T-helper 1 cell treated with Interleukin-12 subunit alpha and Interleukin-12 subunit beta and Interleukin-4 antibody, amounts not matched to agents 30 ng/mL and 1 ng/mL, for 36 hours (primary cell): Measurements from ENCODE around the gene SMCO3. TPM values are rescaled to one million over a fixed set of nuclear protein-coding genes. Genes with fewer than 3 reads are reported as not detected.

Experiments
- intact Hi-C: fragments of 100-400 bp; cut with micrococcal nuclease; formaldehyde crosslinking; loops from one replicate; pipeline ENCODE4 v1.15.1; 2024
- total RNA-seq: library from RNA; stranded (reverse); gene quantifications from 2 replicates; pipeline ENCODE4 v1.2.3, GENCODE V29; 2022

Gene SMCO3
- total RNA-seq, 1 donor from 2014 or later, result not detected

DNA sequence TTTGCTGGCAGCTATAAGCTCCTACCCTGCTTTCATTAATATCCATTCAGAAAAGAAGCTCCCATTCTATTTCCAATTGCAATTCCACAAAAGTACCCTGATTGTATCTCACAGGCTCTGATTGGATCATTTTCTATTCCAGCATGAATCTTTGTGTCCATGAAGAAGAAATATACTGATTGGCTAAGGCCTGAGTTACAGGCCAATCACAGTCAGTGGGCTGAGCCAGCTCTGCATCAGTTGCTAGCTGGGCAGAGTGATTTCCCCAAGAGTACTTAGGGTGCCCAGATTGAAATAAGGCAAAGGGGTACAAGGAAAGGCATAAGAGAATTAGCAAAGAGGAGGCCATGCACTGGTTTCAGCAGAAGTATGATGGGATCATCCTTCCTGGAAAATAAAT is 14.9 kb upstream of the SMCO3 start:
- intact Hi-C loops, result no loop called here

GRCh38 chr12:14827043-14827442 is 13.1 kb upstream of the SMCO3 start:
- intact Hi-C loops, result no loop called here

- intact Hi-C loops, result no loop called here
Measured at GRCh38 chr12:14826491-14826890, 12.5 kb upstream of the SMCO3 start.

DNA sequence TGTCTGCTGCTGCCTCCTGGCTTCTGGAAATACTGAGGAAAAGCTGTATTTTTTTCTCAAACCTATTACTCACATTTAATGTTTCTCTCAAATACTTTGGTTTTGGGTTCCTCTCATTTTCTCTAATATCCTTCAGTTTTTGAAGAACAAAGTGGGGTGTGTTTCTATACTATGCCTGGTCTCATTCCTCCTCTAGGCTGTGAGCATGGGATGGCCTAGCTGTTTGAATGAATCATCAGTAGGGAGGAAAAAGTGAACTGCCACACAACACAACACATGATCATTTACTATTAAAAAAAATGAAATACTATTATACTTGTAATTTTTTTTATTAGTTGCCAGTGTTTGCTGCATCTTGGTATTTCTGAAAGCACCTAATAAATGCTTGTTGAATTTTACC is 11.3 kb upstream of the SMCO3 start:
- intact Hi-C loops, result no loop called here

GRCh38 chr12:14824012-14824634 is 10.1 kb upstream of the SMCO3 start:
- intact Hi-C loops, result no loop called here

- intact Hi-C loops, result no loop called here
Measured at GRCh38 chr12:14811486-14811885, 2.5 kb downstream of the SMCO3 start.

- intact Hi-C loops, result no loop called here
Measured at GRCh38 chr12:14810953-14811483, 3.0 kb downstream of the SMCO3 start.

DNA sequence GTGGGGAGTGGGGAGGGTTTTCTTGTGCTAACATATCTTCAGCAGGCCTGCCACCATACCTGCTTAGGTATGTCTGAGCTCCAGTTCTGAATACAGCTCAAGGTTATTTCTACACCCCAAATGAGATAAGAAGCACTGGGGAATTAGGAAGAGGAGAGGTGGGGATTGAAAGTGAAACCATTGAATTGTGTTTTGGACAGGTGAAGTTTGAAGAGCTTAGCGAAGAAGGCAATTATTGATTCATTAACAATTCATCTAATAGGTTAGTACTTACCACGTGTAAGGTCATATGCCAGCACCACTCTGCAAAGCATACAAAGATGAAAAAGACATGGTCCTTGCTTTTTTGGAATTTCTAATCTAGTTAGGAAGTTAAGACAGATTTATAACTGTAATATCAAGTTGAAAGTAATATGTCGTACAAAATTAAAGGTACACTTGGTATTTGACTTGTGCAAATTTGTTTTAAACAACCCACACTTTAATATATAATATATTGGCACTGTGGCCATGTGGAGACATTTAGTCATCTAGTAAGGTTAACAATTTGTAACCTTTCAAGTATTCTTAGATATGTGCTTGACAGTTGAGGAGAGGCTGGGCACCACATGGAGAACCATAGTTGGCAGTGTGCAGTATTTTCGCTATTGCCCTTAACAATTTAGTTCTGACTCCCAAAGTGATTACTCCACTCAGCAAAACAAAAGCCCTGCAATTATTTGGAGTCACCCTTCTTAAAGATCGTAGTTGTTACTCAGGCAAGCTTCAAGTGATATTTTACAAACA is 3.6 kb downstream of the SMCO3 start:
- intact Hi-C loops, result no loop called here

GRCh38 chr12:14803830-14804160 is 10.2 kb downstream of the SMCO3 start:
- intact Hi-C loops, result loop anchor here (1.0 to 5.0 kb wide), 11 partner anchors 29 to 1079 kb away; partner anchors contain the start of genes ARHGDIB, ATF7IP and STRAP

DNA sequence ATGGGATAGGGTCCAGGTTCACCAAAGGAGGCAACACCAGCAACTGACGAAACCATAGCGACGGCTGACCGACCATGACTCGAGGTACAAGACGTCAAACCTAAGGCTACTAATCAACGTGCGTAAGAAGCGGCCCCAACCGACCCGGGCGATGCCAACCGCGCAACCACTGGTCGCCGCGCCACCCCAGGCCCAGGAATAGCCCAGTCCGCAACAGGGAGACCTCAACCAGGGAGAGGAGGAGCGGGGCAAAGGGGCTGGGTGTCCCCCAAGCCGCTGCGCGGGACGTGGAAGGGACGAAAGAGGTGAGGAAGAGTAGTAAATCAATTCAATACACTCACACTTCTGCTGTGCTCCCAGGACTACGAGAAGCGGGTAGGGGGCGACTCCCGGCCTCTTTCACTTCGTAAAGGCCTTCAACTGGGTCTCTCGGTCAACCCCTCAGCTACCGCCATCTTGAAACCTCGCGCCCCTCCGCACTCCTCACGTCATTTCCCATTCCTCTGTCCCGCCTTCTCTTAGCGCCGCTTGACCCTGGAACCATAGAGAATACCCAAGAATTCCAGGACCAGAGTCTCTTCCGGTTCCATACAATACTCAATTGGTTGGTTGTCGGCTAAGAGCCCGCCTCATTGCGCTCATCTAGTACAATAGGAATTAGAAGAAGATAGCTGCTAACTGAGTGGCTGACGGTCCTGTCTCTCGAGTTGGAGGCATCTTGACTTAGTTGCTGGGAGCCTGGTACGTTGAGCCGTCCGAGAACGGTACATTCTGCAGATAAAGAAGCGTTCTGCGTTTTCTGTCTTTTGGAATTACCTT is 10.8 kb downstream of the SMCO3 start, which contains the start of the genes C12orf60 and WBP11:
C12orf60 (plus strand) TSS at position 660 of the 819 bp plus-strand sequence. CDS start 19,266 bp downstream, outside the sequence.
WBP11 (minus strand) TSS at position 468 of the 819 bp plus-strand sequence. CDS start 2,095 bp downstream, outside the sequence.
- intact Hi-C loops, result loop anchor here (1.0 to 5.0 kb wide), 11 partner anchors 29 to 1079 kb away; partner anchors contain the start of genes ARHGDIB, ATF7IP and STRAP

- intact Hi-C loops, result loop anchor here (1.0 to 5.0 kb wide), 12 partner anchors 10 to 1080 kb away; partner anchors contain the start of genes ARHGDIB, ATF7IP and STRAP
Measured at GRCh38 chr12:14802721-14803010, 11.3 kb downstream of the SMCO3 start.

DNA sequence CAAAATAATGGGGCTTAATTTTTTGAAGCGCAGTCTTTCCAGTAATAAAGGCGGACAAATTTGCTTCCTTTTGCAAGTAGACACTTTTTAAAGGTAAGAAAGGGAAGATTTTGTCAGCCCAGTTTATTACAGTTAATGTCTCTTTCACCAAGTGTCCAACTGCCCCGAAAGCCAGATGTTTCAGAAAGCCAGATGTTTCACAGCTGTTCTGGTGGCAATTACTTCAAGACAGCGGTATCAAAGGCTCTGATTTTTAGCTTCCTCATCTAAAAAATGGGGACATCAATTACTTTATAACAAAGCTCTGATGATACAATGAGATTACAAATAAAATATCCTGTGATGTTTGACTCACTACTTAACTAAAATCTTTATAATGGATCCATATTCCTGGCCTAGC is 11.7 kb downstream of the SMCO3 start:
- intact Hi-C loops, result loop anchor here (1.0 to 5.0 kb wide), 3 partner anchors 10 to 760 kb away; no protein-coding TSS in a partner anchor

DNA sequence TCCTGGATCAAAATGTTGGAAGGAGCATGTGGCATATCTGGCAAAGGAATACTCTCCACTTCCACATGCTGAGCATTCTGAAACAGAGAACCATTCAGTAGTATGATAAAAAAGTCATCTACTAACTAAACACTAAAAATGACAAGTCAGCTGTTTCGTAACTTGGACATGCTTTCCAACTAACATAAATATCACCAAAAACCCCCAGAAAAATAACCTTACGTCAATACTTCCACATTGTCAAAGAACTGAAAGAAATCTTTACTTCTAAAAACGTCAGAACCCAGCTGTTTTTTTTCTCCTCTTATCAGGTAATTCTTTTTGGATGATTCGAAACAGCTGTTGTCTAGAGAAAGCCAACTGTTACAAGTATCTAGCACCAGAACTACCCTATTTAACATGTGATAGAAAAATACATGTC is 18.9 kb downstream of the SMCO3 start:
- intact Hi-C loops, result no loop called here

DNA sequence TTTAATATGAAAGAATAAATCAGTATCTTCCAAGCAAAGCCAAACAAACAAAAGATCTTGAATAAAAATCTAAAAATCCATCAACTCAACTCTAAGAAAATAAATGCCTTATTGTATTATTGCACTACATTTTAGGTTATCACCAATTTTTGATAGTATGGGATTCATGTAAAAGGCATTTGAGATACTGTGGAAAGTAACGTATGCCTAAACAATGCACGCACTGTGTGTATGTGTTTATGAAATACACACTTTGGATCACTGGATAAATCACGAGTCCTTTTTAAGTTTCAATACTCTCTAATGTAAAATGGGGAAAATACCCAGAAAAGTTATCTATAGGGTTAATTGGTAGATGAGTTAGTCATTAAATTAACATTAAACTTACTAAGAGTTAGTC is 28.4 kb downstream of the SMCO3 start:
- intact Hi-C loops, result no loop called here

DNA sequence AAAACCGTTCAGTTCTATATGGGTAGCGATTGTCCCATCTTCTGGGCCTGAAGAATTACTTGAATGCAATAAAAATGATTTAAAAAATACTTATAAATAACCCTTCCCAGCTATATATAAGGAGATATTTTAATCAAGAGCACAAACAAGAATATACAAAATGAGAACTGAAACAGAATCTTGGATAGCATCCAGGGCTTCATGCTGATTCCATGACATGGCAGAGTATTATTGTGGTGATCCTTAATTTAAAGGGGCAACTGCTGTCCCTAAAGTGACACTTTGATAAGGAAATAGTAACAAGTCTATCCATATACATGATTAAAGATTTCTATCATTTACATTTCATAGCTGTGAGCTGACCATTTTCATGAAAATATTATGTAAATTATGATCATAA is 29.5 kb downstream of the SMCO3 start:
- intact Hi-C loops, result no loop called here

DNA sequence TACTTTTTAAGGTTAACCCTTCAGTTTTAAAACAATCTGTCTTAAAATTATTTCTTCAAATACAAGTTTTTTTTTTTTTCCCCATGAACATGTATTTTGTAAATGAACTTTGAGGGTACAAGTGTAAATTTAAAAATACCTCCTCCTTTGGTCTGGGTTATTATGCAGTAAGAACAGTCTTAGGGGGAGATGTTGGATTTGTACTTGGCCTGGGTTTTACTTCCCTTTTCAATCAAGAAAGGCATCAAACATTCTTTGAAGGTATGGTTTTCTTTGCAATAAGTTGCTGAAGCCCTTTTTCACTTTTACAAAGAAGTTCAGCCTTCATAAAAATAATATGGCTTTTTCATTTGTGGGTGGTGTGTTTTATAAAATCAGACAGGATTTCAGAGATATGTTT is 31.2 kb downstream of the SMCO3 start:
- intact Hi-C loops, result no loop called here

- intact Hi-C loops, result no loop called here
Measured at GRCh38 chr12:14781563-14781962, 32.4 kb downstream of the SMCO3 start.

DNA sequence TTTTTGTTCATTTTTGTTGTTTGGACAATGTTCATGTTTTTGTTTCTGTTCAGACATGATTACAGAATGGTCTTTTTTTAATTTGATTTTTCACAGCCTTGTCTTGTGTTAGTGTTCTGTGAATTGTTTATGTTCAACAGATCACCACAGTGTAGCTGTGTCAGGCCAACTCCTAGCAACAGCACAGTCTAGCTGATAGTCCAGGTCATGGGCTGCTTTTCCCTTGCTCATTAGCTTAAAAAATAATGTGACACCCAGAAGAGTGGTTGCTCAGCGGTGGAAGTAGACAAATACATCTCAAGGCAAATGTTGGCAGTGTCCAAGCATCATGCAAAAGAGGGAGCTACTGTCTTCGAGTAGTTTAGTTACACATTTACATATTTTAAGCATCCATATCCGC is 33.1 kb downstream of the SMCO3 start:
- intact Hi-C loops, result no loop called here

DNA sequence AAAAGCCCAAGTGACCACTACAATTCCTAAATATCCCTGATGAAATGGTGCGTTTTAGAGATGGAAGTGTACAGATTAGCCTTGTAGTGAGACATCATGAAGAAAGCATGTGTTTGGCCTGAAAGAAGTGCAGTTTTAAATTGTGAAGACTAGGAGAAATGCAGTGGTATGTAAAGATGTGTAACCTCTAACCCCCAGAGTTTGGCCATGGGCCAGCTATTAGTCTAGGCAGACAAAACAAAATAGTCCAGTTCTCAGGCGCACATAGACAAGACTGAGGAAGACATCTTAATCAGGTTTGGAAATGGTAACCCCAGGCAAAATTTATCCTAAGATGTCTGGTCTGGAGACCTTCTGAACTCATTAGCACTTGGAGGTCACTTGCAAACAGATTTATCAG is 34.1 kb downstream of the SMCO3 start:
- intact Hi-C loops, result loop anchor here (5.0 to 10.0 kb wide), 3 partner anchors 487 to 1965 kb away; partner anchors contain the start of genes DDX47 and GSG1

- intact Hi-C loops, result loop anchor here (5.0 to 10.0 kb wide), 3 partner anchors 490 to 1962 kb away; partner anchors contain the start of genes DDX47 and GSG1
Measured at GRCh38 chr12:14777271-14777670, 36.7 kb downstream of the SMCO3 start.
